Fibroblast of lung (primary cell): ENCODE data around the gene GALNT11.

ENCODE experiments used
- CTCF ChIP-seq, 2 donors: IDR thresholded peaks in 1 of 2; conservative IDR thresholded peaks in 1 of 2; 1 replicate in 1 of 2; 2 replicates in 1 of 2; pipeline ENCODE4 v1.5.1; 2011 to 2012; ENCODE audit warnings: low read length in 2 of 2, control low read depth in 1 of 2, inconsistent platforms in 1 of 2, low read depth in 1 of 2, mild to moderate bottlenecking in 1 of 2
- EZH2 ChIP-seq: IDR thresholded peaks from 2 replicates; pipeline ENCODE4 v1.5.1; 2012; ENCODE audit warnings: low read length, control low read depth, mild to moderate bottlenecking; ENCODE audit errors: missing control alignments

- no peak for TF ChIP-seq CTCF (conservative IDR thresholded peaks at IDR 0.05 in 1 of 2, IDR thresholded peaks at IDR 0.05 in 1 of 2; ENCODE audit: low read depth in 1 of 2, low read length in 2 of 2)
- TF ChIP-seq EZH2 = no peak
Observed at GRCh38 chr7:152120210-152120609, 94.7 kb downstream of the GALNT11 start.
